OCI-LY1 (cell line): ENCODE results near the gene SPACA1.

ENCODE experiments used
- H2AFZ ChIP-seq: fragments of 200-600 bp; sonication (generic), shearing (Covaris generic); 2 replicates; pipeline ENCODE4 v1.6.0; 2014; ENCODE audit warnings: antibody characterized with exemption, mild to moderate bottlenecking, low read length
- H3F3A ChIP-seq: fragments of 200-600 bp; sonication (generic), shearing (Covaris generic); 2 replicates; pipeline ENCODE4 v1.6.0; 2014; ENCODE audit warnings: mild to moderate bottlenecking, antibody characterized with exemption, low read length, moderate library complexity; ENCODE audit not compliant: insufficient read depth
- H3K27ac ChIP-seq: fragments of 200-600 bp; sonication (generic); 2 replicates; pipeline ENCODE4 v1.5.1; 2014; ENCODE audit warnings: low read length, mixed run types, mild to moderate bottlenecking, low read depth; ENCODE audit not compliant: poor library complexity, severe bottlenecking
- H3K27me3 ChIP-seq: fragments of 200-600 bp; sonication (generic); 2 replicates; pipeline ENCODE4 v1.6.0; 2014; ENCODE audit warnings: antibody characterized with exemption, mild to moderate bottlenecking, low read length, moderate library complexity; ENCODE audit not compliant: insufficient read depth
- H3K36me3 ChIP-seq: fragments of 200-600 bp; sonication (generic); 2 replicates; pipeline ENCODE4 v1.6.1; 2014; ENCODE audit warnings: mild to moderate bottlenecking, antibody characterized with exemption, low read length, moderate library complexity, mixed read lengths; ENCODE audit not compliant: insufficient read depth
- H3K4me1 ChIP-seq: fragments of 200-600 bp; sonication (generic); 2 replicates; pipeline ENCODE4 v1.5.1; 2014; ENCODE audit warnings: mild to moderate bottlenecking, low read length, moderate library complexity; ENCODE audit not compliant: insufficient read depth, severe bottlenecking
- H3K4me2 ChIP-seq: fragments of 200-600 bp; sonication (generic), shearing (Covaris generic); 2 replicates; pipeline ENCODE4 v1.6.1; 2014; ENCODE audit warnings: low read length
- H3K4me3 ChIP-seq: fragments of 200-600 bp; sonication (generic); 2 replicates; pipeline ENCODE4 v1.5.1; 2014; ENCODE audit warnings: low read length, low read depth, mild to moderate bottlenecking, mixed read lengths; ENCODE audit not compliant: poor library complexity, severe bottlenecking
- H3K79me2 ChIP-seq: fragments of 200-600 bp; shearing (Covaris generic); 2 replicates; pipeline ENCODE4 v1.6.1; 2016; ENCODE audit warnings: mixed run types, low read length, mixed read lengths; ENCODE audit not compliant: insufficient read depth
- H3K9ac ChIP-seq: fragments of 200-600 bp; sonication (generic), shearing (Covaris generic); 2 replicates; pipeline ENCODE4 v1.6.1; 2014; ENCODE audit warnings: mild to moderate bottlenecking, low read length, mixed read lengths
- H3K9me2 ChIP-seq: fragments of 200-600 bp; sonication (generic), shearing (Covaris generic); 2 replicates; pipeline ENCODE4 v1.6.1; 2014; ENCODE audit warnings: low read depth, mild to moderate bottlenecking, low read length, mixed read lengths
- H3K9me3 ChIP-seq: fragments of 200-600 bp; shearing (Covaris generic); 2 replicates; pipeline ENCODE4 v1.6.1; 2014; ENCODE audit warnings: low read length, mixed read lengths
- H4K20me1 ChIP-seq: fragments of 200-600 bp; sonication (generic), shearing (Covaris generic); 2 replicates; pipeline ENCODE4 v1.6.0; 2016; ENCODE audit warnings: mild to moderate bottlenecking, low read length; ENCODE audit not compliant: insufficient read depth
- EZH2 ChIP-seq: fragments of 200-600 bp; sonication (generic), shearing (Covaris generic); IDR thresholded peaks from 2 replicates; pipeline ENCODE4 v1.8.0; 2017; ENCODE audit warnings: borderline replicate concordance, mixed run types, mild to moderate bottlenecking, antibody characterized with exemption, low read length, moderate library complexity, mixed read lengths
- TF ChIP-seq, protein P1 (sequence below): fragments of 200-600 bp; sonication (generic), shearing (Covaris generic); IDR thresholded peaks from 2 replicates; pipeline ENCODE4 v1.5.1; 2017; ENCODE audit warnings: mild to moderate bottlenecking, antibody characterized with exemption, low read length, moderate library complexity, mixed read lengths

SPACA1 gene

DNA sequence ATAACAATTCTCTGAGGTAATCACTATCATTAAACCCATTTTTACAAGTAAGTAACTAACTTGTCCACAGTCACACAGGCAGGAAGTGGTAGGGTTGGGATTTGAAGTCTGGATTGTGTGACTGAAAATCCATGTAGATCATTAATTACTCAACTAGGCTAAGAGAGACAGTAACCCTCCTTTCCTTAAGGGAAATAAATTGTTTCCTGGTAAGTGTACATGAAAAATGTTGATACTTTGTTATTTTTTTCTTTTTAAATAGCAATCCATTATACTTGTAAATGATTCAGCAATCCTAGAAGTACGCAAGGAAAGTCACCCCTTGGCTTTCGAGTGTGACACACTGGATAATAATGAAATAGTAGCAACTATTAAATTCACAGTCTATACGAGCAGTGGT is 11.6 kb downstream of the SPACA1 start:
- H4K20me1 ChIP-seq, result no peaks in the 10 kb centered on the region
- H3K9ac ChIP-seq, result no peak overlapping the region
- H3K9me3 ChIP-seq, result no peaks in the 10 kb centered on the region
- no peaks in the 10 kb centered on the region for H3K79me2 ChIP-seq
- no peaks in the 10 kb centered on the region for H3K9me2 ChIP-seq
- H3K4me3 ChIP-seq, result no peak overlapping the region
- no peaks in the 10 kb centered on the region for H3K27me3 ChIP-seq
- H3K4me2 ChIP-seq, result no peak overlapping the region
- H2AFZ ChIP-seq, result no peak overlapping the region
- TF ChIP-seq, protein P1, sequence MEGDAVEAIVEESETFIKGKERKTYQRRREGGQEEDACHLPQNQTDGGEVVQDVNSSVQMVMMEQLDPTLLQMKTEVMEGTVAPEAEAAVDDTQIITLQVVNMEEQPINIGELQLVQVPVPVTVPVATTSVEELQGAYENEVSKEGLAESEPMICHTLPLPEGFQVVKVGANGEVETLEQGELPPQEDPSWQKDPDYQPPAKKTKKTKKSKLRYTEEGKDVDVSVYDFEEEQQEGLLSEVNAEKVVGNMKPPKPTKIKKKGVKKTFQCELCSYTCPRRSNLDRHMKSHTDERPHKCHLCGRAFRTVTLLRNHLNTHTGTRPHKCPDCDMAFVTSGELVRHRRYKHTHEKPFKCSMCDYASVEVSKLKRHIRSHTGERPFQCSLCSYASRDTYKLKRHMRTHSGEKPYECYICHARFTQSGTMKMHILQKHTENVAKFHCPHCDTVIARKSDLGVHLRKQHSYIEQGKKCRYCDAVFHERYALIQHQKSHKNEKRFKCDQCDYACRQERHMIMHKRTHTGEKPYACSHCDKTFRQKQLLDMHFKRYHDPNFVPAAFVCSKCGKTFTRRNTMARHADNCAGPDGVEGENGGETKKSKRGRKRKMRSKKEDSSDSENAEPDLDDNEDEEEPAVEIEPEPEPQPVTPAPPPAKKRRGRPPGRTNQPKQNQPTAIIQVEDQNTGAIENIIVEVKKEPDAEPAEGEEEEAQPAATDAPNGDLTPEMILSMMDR, result no peak
- TF ChIP-seq EZH2, result no peak
- no peak overlapping the region for H3K27ac ChIP-seq
- no peaks in the 10 kb centered on the region for H3K36me3 ChIP-seq
- H3K4me1 ChIP-seq, result no peaks in the 10 kb centered on the region
- H3F3A ChIP-seq, result no peaks in the 10 kb centered on the region

GRCh38 chr6:88062376-88062775 is 14.7 kb downstream of the SPACA1 start:
- H3K9me3 ChIP-seq, result no peaks in the 10 kb centered on the region

GRCh38 chr6:88072462-88072861 is 24.8 kb downstream of the SPACA1 start:
- Histone ChIP-seq H3K9me3 (peaks cover 7% of the 10 kb centered on the region; the same call in 1 of the 2 replicates), H3K4me2 (no peak overlapping the region), H3K79me2 (no peaks in the 10 kb centered on the region), H3K4me1 (peaks cover 6% of the 10 kb centered on the region), H3K9me2 (no peaks in the 10 kb centered on the region), H3K4me3 (no peak overlapping the region), H3K27ac (no peak overlapping the region), H4K20me1 (no peaks in the 10 kb centered on the region), H3K9ac (no peak overlapping the region), H3K27me3 (no peaks in the 10 kb centered on the region), H2AFZ (no peak overlapping the region), H3K36me3 (no peaks in the 10 kb centered on the region), H3F3A (no peaks in the 10 kb centered on the region)
- TF ChIP-seq, protein P1, result no peak
- no peak for TF ChIP-seq EZH2

More at GRCh38 chr6:88062376-88062775, 14.7 kb downstream of the SPACA1 start:
- Histone ChIP-seq H3K9me2 (no peaks in the 10 kb centered on the region), H3K4me2 (no peak overlapping the region), H3K4me3 (no peak overlapping the region), H3K9ac (no peak overlapping the region), H3K36me3 (no peaks in the 10 kb centered on the region), H4K20me1 (no peaks in the 10 kb centered on the region), H3F3A (no peaks in the 10 kb centered on the region), H3K4me1 (no peaks in the 10 kb centered on the region), H3K79me2 (no peaks in the 10 kb centered on the region), H2AFZ (no peak overlapping the region), H3K27me3 (no peaks in the 10 kb centered on the region), H3K27ac (no peak overlapping the region)
- TF ChIP-seq, protein P1, result no peak
- no peak for TF ChIP-seq EZH2
